IPS-NIHi11 (cell line): ENCODE data around the gene TRIM67.
A peak's percentile ranks its signal among the peaks of the same experiment; 100 is the strongest.

ENCODE experiments used
- DNase-seq: peaks from one replicate; pipeline ENCODE4 v3.0.0; 2012; ENCODE audit warnings: mixed read lengths, low spot score

TRIM67 gene

GRCh38 chr1:231183639-231184590 lies 22.1 kb downstream of the TRIM67 start:
- DNase-seq = peak; percentile 37

- no peak for DNase-seq
Measured at GRCh38 chr1:231184891-231185290, 23.0 kb downstream of the TRIM67 start.

- DNase-seq = no peak
Measured at GRCh38 chr1:231185391-231185790, 23.5 kb downstream of the TRIM67 start.

- no peak for DNase-seq
Measured at GRCh38 chr1:231186356-231187115, 24.7 kb downstream of the TRIM67 start.

- no peak for DNase-seq
Measured at GRCh38 chr1:231187571-231187970, 25.7 kb downstream of the TRIM67 start.

GRCh38 chr1:231188072-231188471 lies 26.2 kb downstream of the TRIM67 start:
- no peak for DNase-seq

- DNase-seq = no peak
Measured at GRCh38 chr1:231188768-231189167, 26.9 kb downstream of the TRIM67 start.

GRCh38 chr1:231189683-231190270 lies 27.9 kb downstream of the TRIM67 start:
- no peak for DNase-seq

GRCh38 chr1:231190456-231190855 lies 28.6 kb downstream of the TRIM67 start:
- DNase-seq = no peak

- no peak for DNase-seq
Measured at GRCh38 chr1:231192620-231193163, 30.8 kb downstream of the TRIM67 start.

GRCh38 chr1:231193710-231194340 lies 32.0 kb downstream of the TRIM67 start:
- DNase-seq = no peak

- DNase-seq = no peak
Measured at GRCh38 chr1:231194476-231194842, 32.6 kb downstream of the TRIM67 start.

GRCh38 chr1:231194843-231195516 lies 33.1 kb downstream of the TRIM67 start:
- DNase-seq = no peak

- DNase-seq = no peak
Measured at GRCh38 chr1:231196307-231196706, 34.4 kb downstream of the TRIM67 start.

GRCh38 chr1:231196728-231197127 lies 34.9 kb downstream of the TRIM67 start:
- no peak for DNase-seq

- DNase-seq = no peak
Measured at GRCh38 chr1:231199868-231200267, 38.0 kb downstream of the TRIM67 start.

GRCh38 chr1:231200388-231201031 lies 38.7 kb downstream of the TRIM67 start:
- no peak for DNase-seq

- DNase-seq = no peak
Measured at GRCh38 chr1:231201375-231201978, 39.6 kb downstream of the TRIM67 start.

GRCh38 chr1:231201979-231202633 lies 40.2 kb downstream of the TRIM67 start:
- DNase-seq = no peak
